K562 (cell line): ENCODE measurements around the gene DPH5. TPM values are rescaled to one million over a fixed set of nuclear protein-coding genes. Genes with fewer than 3 reads are reported as not detected.
"Not testable (repeated sequence)": the region's sequence is repeated elsewhere in the genome, so short reads cannot be mapped to it uniquely, and the experiment has no call there.

ENCODE experiments used
- ATAC-seq: fragments of 200-7000 bp; cut with Tn5 transposase; 3 replicates; pipeline ENCODE4 v1.9.1; 2020; ENCODE audit warnings: moderate library complexity
- BruUV-seq: library from RNA; stranded (reverse); fragments of 400-500 nt; replicated peaks from 2 replicates; lab custom pipeline; 2021; lab: Mats Ljungman, UMichigan
- CTCF ChIA-PET: fragments of 300-600 bp; formaldehyde crosslinking; extraction: SDS; loops from one replicate; lab custom pipeline; 2021; ENCODE audit warnings: low intra/inter-chr PET ratio; lab: Yijun Ruan, JAX
- POLR2A ChIA-PET: fragments of 300-600, 350-650 bp; sonication (Branson Sonifier 250); formaldehyde crosslinking; extraction: SDS; loops from one replicate; lab custom pipeline; 2021; ENCODE audit warnings: antibody characterized with exemption, inconsistent platforms; lab: Yijun Ruan, JAX
- DNase-seq, 4 experiments: peaks; one replicate each; pipeline versions ENCODE4 v3.0.0 to v3.0.0-alpha.2; 2011 to 2018; ENCODE audit warnings: low spot score in 3 of 4, mixed read lengths in 3 of 4; ENCODE audit errors: extremely low read depth in 1 of 4
- FAIRE-seq: peaks from 2 replicates; lab custom pipeline; 2011; peaks lifted over from hg19 to GRCh38; lab: Jason Lieb, UNC
- H2AFZ ChIP-seq: 2 replicates; pipeline ENCODE4 v1.6.0; 2011; ENCODE audit warnings: low read depth, low read length, control low read depth, inconsistent platforms
- H3K27ac ChIP-seq: fragments of 200-600 bp; 3 replicates; pipeline ENCODE4 v1.8.0; 2011; ENCODE audit warnings: low read depth, mild to moderate bottlenecking, control low read depth, inconsistent platforms, low read length, moderate library complexity, mixed read lengths; ENCODE audit errors: extremely low read depth
- H3K27me3 ChIP-seq, 2 experiments: fragments of 300-600 bp in 1 of 2; 2 replicates in 1 of 2; 3 replicates in 1 of 2; pipeline versions ENCODE4 v1.6.0 to v1.8.0; 2011; ENCODE audit warnings: inconsistent platforms in 2 of 2, low read length in 2 of 2, mild to moderate bottlenecking in 1 of 2, mixed read lengths in 1 of 2, moderate library complexity in 1 of 2; ENCODE audit not compliant: control insufficient read depth in 2 of 2, insufficient read depth in 2 of 2
- H3K36me3 ChIP-seq: fragments of 300-600 bp; 3 replicates; pipeline ENCODE4 v1.8.0; 2011; ENCODE audit warnings: mild to moderate bottlenecking, low read length, inconsistent platforms; ENCODE audit not compliant: control insufficient read depth, insufficient read depth
- H3K4me1 ChIP-seq, 2 experiments: fragments of 200-600 bp in 1 of 2; replicated peaks in 1 of 2; 2 replicates in 1 of 2; 3 replicates in 1 of 2; pipeline versions ENCODE4 v1.5.1 to v1.8.0; 2011; ENCODE audit warnings: inconsistent platforms in 2 of 2, low read length in 2 of 2, mild to moderate bottlenecking in 1 of 2, mixed read lengths in 1 of 2, moderate library complexity in 1 of 2; ENCODE audit not compliant: control insufficient read depth in 2 of 2, insufficient read depth in 2 of 2
- H3K4me2 ChIP-seq: 2 replicates; pipeline ENCODE4 v1.6.1; 2011; ENCODE audit warnings: low read length, control low read depth, inconsistent platforms, mixed read lengths; ENCODE audit not compliant: insufficient read depth
- H3K4me3 ChIP-seq: fragments of 200-600 bp; sonication (generic), shearing (Covaris generic); 2 replicates; pipeline ENCODE4 v1.5.1; 2016; ENCODE audit warnings: control low read depth, inconsistent platforms
- H3K79me2 ChIP-seq: fragments of 200-600 bp; 3 replicates; pipeline ENCODE4 v1.8.0; 2011; ENCODE audit warnings: low read length, inconsistent platforms; ENCODE audit not compliant: control insufficient read depth, insufficient read depth
- H3K9ac ChIP-seq, 2 experiments: 2 replicates each; pipeline versions ENCODE4 v1.6.0 to v1.6.1; 2011; ENCODE audit warnings: low read depth in 2 of 2, low read length in 2 of 2, control low read depth in 1 of 2, inconsistent platforms in 1 of 2, mild to moderate bottlenecking in 1 of 2, mixed read lengths in 1 of 2; ENCODE audit not compliant: insufficient read depth in 1 of 2
- H3K9me1 ChIP-seq: one replicate; pipeline ENCODE4 v1.6.0; 2011; ENCODE audit warnings: inconsistent platforms, mild to moderate bottlenecking, low read length, moderate library complexity; ENCODE audit not compliant: control insufficient read depth, insufficient read depth
- H3K9me3 ChIP-seq: replicated peaks from 2 replicates; pipeline ENCODE4 v1.5.1; 2011; ENCODE audit warnings: low read depth, low read length, inconsistent platforms; ENCODE audit not compliant: control insufficient read depth, insufficient read depth
- H4K20me1 ChIP-seq: replicated peaks from 2 replicates; pipeline ENCODE4 v1.6.1; 2011; ENCODE audit warnings: low read length, inconsistent platforms, mixed read lengths; ENCODE audit not compliant: control insufficient read depth, insufficient read depth
- FOXA3 ChIP-seq, 2 experiments: fragments of 450-650 bp in 1 of 2; sonication (generic) in 1 of 2; formaldehyde crosslinking; IDR thresholded peaks in 1 of 2; conservative IDR thresholded peaks in 1 of 2; 2 replicates each; pipeline versions ENCODE4 v1.4.0 to v1.8.0; 2020 to 2022; ENCODE audit warnings: mild to moderate bottlenecking in 2 of 2, missing genetic modification reagents in 1 of 2
- FOXJ3 ChIP-seq: sonication (generic); formaldehyde crosslinking; IDR thresholded peaks from 2 replicates; pipeline ENCODE4 v1.4.0; 2020; ENCODE audit warnings: mild to moderate bottlenecking, missing genetic modification reagents
- HDGF ChIP-seq: fragments of 450-650 bp; IDR thresholded peaks from 2 replicates; pipeline ENCODE4 v1.6.1; 2016
- MLLT1 ChIP-seq, 2 experiments: fragments of 450-650 bp; IDR thresholded peaks; 2 replicates each; pipeline ENCODE4 v1.6.1; 2016
- NRF1 ChIP-seq, 2 experiments: fragments of 450-650 bp; IDR thresholded peaks in 1 of 2; conservative IDR thresholded peaks in 1 of 2; 2 replicates each; pipeline ENCODE4 v1.6.1; 2014; ENCODE audit warnings: mild to moderate bottlenecking in 2 of 2
- RBBP5 ChIP-seq: fragments of 200-600 bp; sonication (generic); IDR thresholded peaks from 2 replicates; pipeline ENCODE4 v1.6.1; 2012; ENCODE audit warnings: borderline replicate concordance, mild to moderate bottlenecking, low read length, control low read depth, inconsistent platforms; ENCODE audit not compliant: insufficient read depth, poor library complexity, severe bottlenecking
- SMARCA4 ChIP-seq: fragments of 450-650 bp; IDR thresholded peaks from 2 replicates; pipeline ENCODE4 v1.6.1; 2016
- SMARCA5 ChIP-seq: fragments of 450-650 bp; IDR thresholded peaks from 2 replicates; pipeline ENCODE4 v1.6.1; 2016
- SOX6 ChIP-seq: fragments of 450-650 bp; IDR thresholded peaks from 2 replicates; pipeline ENCODE4 v1.6.1; 2014; ENCODE audit warnings: mild to moderate bottlenecking
- ZFX ChIP-seq: sonication (generic); formaldehyde crosslinking; IDR thresholded peaks from 2 replicates; pipeline ENCODE4 v1.8.0; 2022; ENCODE audit warnings: mild to moderate bottlenecking, missing genetic modification reagents, moderate library complexity
- ZNF511 ChIP-seq: sonication (generic); formaldehyde crosslinking; IDR thresholded peaks from 2 replicates; pipeline ENCODE4 v1.8.0; 2022; ENCODE audit warnings: mild to moderate bottlenecking, missing genetic modification reagents
- WGBS: fragments of 100-300 bp; shearing (Covaris generic); methylation state at CpG from one replicate; pipeline ENCODE4 v1.1.6; 2016; ENCODE audit warnings: low coverage, mixed read lengths; ENCODE audit not compliant: insufficient coverage; ENCODE audit errors: missing lambda C conversion rate; 5-methylcytosine and 5-hydroxymethylcytosine counted together
- in situ Hi-C: fragments of 300-500 bp; cut with MboI; formaldehyde crosslinking; loops from 4 replicates; pipeline ENCODE4 v1.15.0; 2018; ENCODE audit warnings: inconsistent platforms, mixed read lengths
- intact Hi-C: fragments of 100-400 bp; cut with micrococcal nuclease; formaldehyde crosslinking; loops from 2 replicates; pipeline ENCODE4 v1.14.2; 2022
- polyA plus RNA-seq, 8 experiments: library from polyadenylated mRNA; depleted of rRNA in 4 of 8; stranded (reverse) in 5 of 8; unstranded in 3 of 8; fragments of >200 nt; fragmentation: Nextera tagmentation in 2 of 8; fragmentation: Illumina TruSeq in 1 of 8; extraction: Ambion mirVana in 2 of 8; extraction: Trizol in 1 of 8; gene quantifications; 2 replicates each; pipeline versions ENCODE4 v1.2.1 to v1.2.3, GENCODE V29; 2011 to 2014; ENCODE audit warnings: inconsistent platforms in 1 of 8, missing spikeins in 1 of 8
- total RNA-seq, 7 experiments: library from RNA; depleted of rRNA in 6 of 7; stranded (reverse); fragments of >200 nt in 6 of 7; fragmentation: Illumina TruSeq in 2 of 7; extraction: Trizol in 2 of 7; gene quantifications; 2 replicates each; pipeline versions ENCODE4 v1.2.1 to v1.2.3, GENCODE V29; 2011 to 2021; ENCODE audit warnings: low replicate concordance in 1 of 7
- TF ChIP-seq, protein P1 (sequence below): fragments of 450-650 bp; IDR thresholded peaks from 2 replicates; pipeline ENCODE4 v1.6.1; 2017; ENCODE audit warnings: antibody characterized with exemption

The DPH5 gene
- total and polyA plus RNA-seq, 9 of the 15 experiments (the other 6 are each of a cell fraction or from before 2014, with no cell fraction given): 37.6 to 159 (median 89.7) TPM

DNA sequence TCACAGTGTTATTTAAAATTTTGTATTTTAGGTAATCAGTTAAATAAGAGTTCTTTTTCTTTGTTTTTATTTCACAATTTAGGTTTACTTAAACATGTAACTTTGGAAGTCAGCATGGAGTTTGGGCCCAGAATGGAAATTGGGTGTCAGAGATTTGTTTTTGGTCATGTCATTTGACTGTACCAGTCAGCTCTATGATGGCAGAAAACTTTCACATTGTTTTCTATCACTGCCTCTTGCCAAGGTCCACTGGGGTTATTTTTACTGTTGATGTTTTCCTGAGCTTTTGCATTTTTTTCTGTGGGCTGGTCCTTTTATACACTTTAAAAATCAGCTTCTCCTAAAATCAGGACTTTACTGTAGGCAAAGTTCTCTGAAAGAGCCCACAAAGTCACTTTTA is 75.2 kb downstream of the DPH5 start (continued):
- TF ChIP-seq, protein P1, sequence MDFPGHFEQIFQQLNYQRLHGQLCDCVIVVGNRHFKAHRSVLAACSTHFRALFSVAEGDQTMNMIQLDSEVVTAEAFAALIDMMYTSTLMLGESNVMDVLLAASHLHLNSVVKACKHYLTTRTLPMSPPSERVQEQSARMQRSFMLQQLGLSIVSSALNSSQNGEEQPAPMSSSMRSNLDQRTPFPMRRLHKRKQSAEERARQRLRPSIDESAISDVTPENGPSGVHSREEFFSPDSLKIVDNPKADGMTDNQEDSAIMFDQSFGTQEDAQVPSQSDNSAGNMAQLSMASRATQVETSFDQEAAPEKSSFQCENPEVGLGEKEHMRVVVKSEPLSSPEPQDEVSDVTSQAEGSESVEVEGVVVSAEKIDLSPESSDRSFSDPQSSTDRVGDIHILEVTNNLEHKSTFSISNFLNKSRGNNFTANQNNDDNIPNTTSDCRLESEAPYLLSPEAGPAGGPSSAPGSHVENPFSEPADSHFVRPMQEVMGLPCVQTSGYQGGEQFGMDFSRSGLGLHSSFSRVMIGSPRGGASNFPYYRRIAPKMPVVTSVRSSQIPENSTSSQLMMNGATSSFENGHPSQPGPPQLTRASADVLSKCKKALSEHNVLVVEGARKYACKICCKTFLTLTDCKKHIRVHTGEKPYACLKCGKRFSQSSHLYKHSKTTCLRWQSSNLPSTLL: no peak
- TF ChIP-seq SMARCA4: no peak
- TF ChIP-seq SMARCA5: no peak
- no peak for TF ChIP-seq ZNF511 (CRISPR knock-in tag)
- no peak for TF ChIP-seq FOXJ3
- TF ChIP-seq HDGF: no peak

GRCh38 chr1:100949515-100950158 is 75.9 kb downstream of the DPH5 start:
- H3K27ac ChIP-seq: peak overlapping the region; percentile 28; the same call in 1 of the 3 replicates
- DNase-seq: peak; percentile 14 to 77 (median 36)
- H3K36me3 ChIP-seq: peaks cover 14% of the 10 kb centered on the region
- H3K9ac ChIP-seq: peak overlapping the region; percentile 33 to 64; a peak in 2 of 4 replicates
- H3K9me1 ChIP-seq, H3K27me3 ChIP-seq, intact Hi-C loops, in situ Hi-C loops, H4K20me1 ChIP-seq, H3K4me3 ChIP-seq, CTCF ChIA-PET, H3K79me2 ChIP-seq, BruUV-seq, H3K9me3 ChIP-seq: not testable (repeated sequence)
- ATAC-seq: peak; percentile 99
- 0 out of 2 replicates have a peak overlapping the region, but pooled peaks have one; percentile 26 for H2AFZ ChIP-seq
- H3K4me2 ChIP-seq: peak overlapping the region; percentile 29
- H3K4me1 ChIP-seq: peaks cover 9 to 10% of the 10 kb centered on the region in 2 experiments; a peak in 3 of 5 replicates
- POLR2A ChIA-PET: interaction anchor here (0.6 to 2.5 kb wide), 4 partner anchors 9 to 315 kb away, joined by 4 to 8 read pairs (median 6); no protein-coding TSS in a partner anchor
- peak; percentile 6 for FAIRE-seq
- 58% methylated on average over 9 of the region's 9 CpGs for WGBS
- TF ChIP-seq SOX6 (0 out of 2 replicates have a peak, but pooled peaks have one; percentile 42), ZFX (CRISPR knock-in tag) (peak; percentile 25; the same call in 1 of the 2 replicates), FOXA3 (CRISPR knock-in tag; conservative IDR thresholded peaks at IDR 0.05 in 1 of 2, IDR thresholded peaks at IDR 0.05 in 1 of 2) (peak in 1 of 2 experiments; percentile 41; a peak in 2 of 4 replicates), RBBP5 (peak; percentile 22), HDGF (peak; percentile 43; the same call in 1 of the 2 replicates), MLLT1 (IDR thresholded peaks at IDR 0.05) (0 out of 4 replicates have a peak, but pooled peaks of 1 of the 2 experiments have one; percentile 53), NRF1 (conservative IDR thresholded peaks at IDR 0.05 in 1 of 2, IDR thresholded peaks at IDR 0.05 in 1 of 2) (0 out of 4 replicates have a peak, but pooled peaks have one; percentile 26)
